CD14-positive monocyte (primary cell): ENCODE measurements around the gene FAHD2A. TPM values are rescaled to one million over a fixed set of nuclear protein-coding genes. Genes with fewer than 3 reads are reported as not detected.
A peak's percentile ranks its signal among the peaks of the same experiment; 100 is the strongest.

Experiments
- DNase-seq, 3 donors: peaks; one replicate each; pipeline ENCODE4 v3.0.0-alpha.2; 2011 to 2022
- H2AFZ ChIP-seq: 2 replicates; pipeline ENCODE4 v1.6.0; 2012; ENCODE audit warnings: mild to moderate bottlenecking, low read depth, low read length, inconsistent platforms; ENCODE audit not compliant: insufficient read depth, poor library complexity, severe bottlenecking
- H3K27ac ChIP-seq, 2 donors: 1 replicate in 1 of 2; 2 replicates in 1 of 2; pipeline ENCODE4 v1.5.1; 2012 to 2013; ENCODE audit warnings: low read length in 2 of 2, control low read depth in 1 of 2, inconsistent platforms in 1 of 2, low read depth in 1 of 2, mild to moderate bottlenecking in 1 of 2
- H3K27me3 ChIP-seq, 2 donors: one replicate each; pipeline versions ENCODE4 v1.6.0 to v1.6.1; 2011 to 2013; ENCODE audit warnings: low read length in 2 of 2; ENCODE audit not compliant: control insufficient read depth in 2 of 2, insufficient read depth in 2 of 2
- H3K36me3 ChIP-seq, 2 donors: replicated peaks in 1 of 2; 1 replicate in 1 of 2; 2 replicates in 1 of 2; pipeline versions ENCODE4 v1.5.1 to v1.6.1; 2012 to 2013; ENCODE audit warnings: low read length in 2 of 2, control low read depth in 1 of 2, inconsistent platforms in 1 of 2, mild to moderate bottlenecking in 1 of 2; ENCODE audit not compliant: insufficient read depth in 2 of 2, control insufficient read depth in 1 of 2
- H3K4me1 ChIP-seq, 2 donors: 1 replicate in 1 of 2; 2 replicates in 1 of 2; pipeline versions ENCODE4 v1.5.1 to v1.6.1; 2012 to 2013; ENCODE audit warnings: low read length in 2 of 2, control low read depth in 1 of 2, inconsistent platforms in 1 of 2, mild to moderate bottlenecking in 1 of 2, moderate library complexity in 1 of 2; ENCODE audit not compliant: insufficient read depth in 2 of 2, control insufficient read depth in 1 of 2
- H3K4me2 ChIP-seq: replicated peaks from 2 replicates; pipeline ENCODE3; 2012; ENCODE audit warnings: low read length, moderate library complexity, mild to moderate bottlenecking; ENCODE audit not compliant: poor library complexity, severe bottlenecking; ENCODE audit errors: extremely low read depth
- H3K4me3 ChIP-seq, 3 experiments: fragments of 200-600 bp in 1 of 3; sonication (generic) in 1 of 3; replicated peaks in 1 of 3; 1 replicate in 2 of 3; 2 replicates in 1 of 3; pipeline ENCODE4 v1.5.1; 2011 to 2013; ENCODE audit warnings: low read length in 3 of 3, mild to moderate bottlenecking in 3 of 3, control low read depth in 2 of 3, low read depth in 2 of 3, inconsistent platforms in 1 of 3, moderate library complexity in 1 of 3
- H3K79me2 ChIP-seq: 2 replicates; pipeline ENCODE4 v1.6.0; 2012; ENCODE audit warnings: mild to moderate bottlenecking, control low read depth, inconsistent platforms, low read length, moderate library complexity; ENCODE audit not compliant: insufficient read depth
- H3K9ac ChIP-seq: 2 replicates; pipeline ENCODE4 v1.6.0; 2017; ENCODE audit warnings: low read length, mild to moderate bottlenecking; ENCODE audit not compliant: insufficient read depth, poor library complexity, severe bottlenecking
- H3K9me3 ChIP-seq, 2 donors: replicated peaks in 1 of 2; 1 replicate in 1 of 2; 2 replicates in 1 of 2; pipeline versions ENCODE4 v1.5.1 to v1.6.1; 2012 to 2013; ENCODE audit warnings: low read length in 2 of 2, control low read depth in 1 of 2; ENCODE audit not compliant: control insufficient read depth in 1 of 2, insufficient read depth in 1 of 2
- H4K20me1 ChIP-seq: 2 replicates; pipeline ENCODE4 v1.6.0; 2012; ENCODE audit warnings: mild to moderate bottlenecking, low read length, control low read depth, moderate library complexity; ENCODE audit not compliant: insufficient read depth
- H3K27ac Mint-ChIP-seq, 7 donors: one replicate each; pipeline ENCODE4 v1.8.0; 2020; ENCODE audit warnings: mild to moderate bottlenecking in 7 of 7, mixed read lengths in 7 of 7, moderate library complexity in 6 of 7, inconsistent platforms in 2 of 7
- H3K27me3 Mint-ChIP-seq, 3 donors: one replicate each; pipeline ENCODE4 v1.8.0; 2021 to 2022; ENCODE audit warnings: low read depth in 3 of 3, mild to moderate bottlenecking in 3 of 3, mixed read lengths in 3 of 3, moderate library complexity in 3 of 3, inconsistent platforms in 1 of 3
- H3K36me3 Mint-ChIP-seq, 2 donors: one replicate each; pipeline ENCODE4 v1.8.0; 2020; ENCODE audit warnings: mixed read lengths in 2 of 2, inconsistent platforms in 1 of 2, mild to moderate bottlenecking in 1 of 2
- H3K4me1 Mint-ChIP-seq: one replicate; pipeline ENCODE4 v1.8.0; 2020; ENCODE audit warnings: mild to moderate bottlenecking, mixed read lengths
- H3K4me3 Mint-ChIP-seq, 2 donors: one replicate each; pipeline ENCODE4 v1.8.0; 2020; ENCODE audit warnings: mild to moderate bottlenecking in 2 of 2, mixed read lengths in 2 of 2, moderate library complexity in 1 of 2
- H3K9me3 Mint-ChIP-seq, 7 donors: one replicate each; pipeline ENCODE4 v1.8.0; 2020 to 2022; ENCODE audit warnings: mixed read lengths in 7 of 7, mild to moderate bottlenecking in 6 of 7, moderate library complexity in 6 of 7, inconsistent platforms in 2 of 7
- WGBS: methylation state at CpG from one replicate; pipeline ENCODE4 v1.1.5; 2013; ENCODE audit warnings: missing lambda C conversion rate; ENCODE audit not compliant: insufficient coverage; 5-methylcytosine and 5-hydroxymethylcytosine counted together
- intact Hi-C, 2 donors: fragments of 100-400 bp; cut with micrococcal nuclease; formaldehyde crosslinking; loops; one replicate each; pipeline versions ENCODE4 v1.15.0 to v1.15.1; 2023
- polyA plus RNA-seq, 3 donors: library from polyadenylated mRNA; depleted of rRNA in 1 of 3; unstranded in 2 of 3; stranded (reverse) in 1 of 3; fragments of 300-500 nt in 2 of 3; fragments of >200 nt in 1 of 3; fragmentation: Illumina TruSeq in 2 of 3; gene quantifications; 1 replicate in 2 of 3; 2 replicates in 1 of 3; pipeline ENCODE4 v1.2.3, GENCODE V29; 2012 to 2021
- TF ChIP-seq, protein P1 (sequence below): fragments of 200-600 bp; IDR thresholded peaks from one replicate; pipeline ENCODE4 v1.8.0; 2022; ENCODE audit warnings: antibody characterized with exemption, mild to moderate bottlenecking

The FAHD2A gene
- polyA plus RNA-seq, 3 donors, result 9.7 to 17.1 (median 10.5) TPM

- DNase-seq, result no peak
- Histone ChIP-seq H4K20me1 (no peaks in the 10 kb centered on the region), H3K4me1 (no peaks in the 10 kb centered on the region), H3K79me2 (no peaks in the 10 kb centered on the region), H3K27me3 (no peaks in the 10 kb centered on the region), H3K9ac (no peak overlapping the region), H3K4me2 (no peak overlapping the region), H3K27ac (no peak overlapping the region), H2AFZ (no peak overlapping the region), H3K4me3 (no peak overlapping the region), H3K36me3 (no peaks in the 10 kb centered on the region), H3K9me3 (peaks cover 0 to 5% of the 10 kb centered on the region in 2 donors)
- Mint-ChIP-seq H3K27me3 (peaks cover 3 to 13% (median 5%) of the 10 kb centered on the region in 3 donors), H3K4me3 (no peak overlapping the region), H3K4me1 (no peaks in the 10 kb centered on the region), H3K36me3 (no peaks in the 10 kb centered on the region), H3K9me3 (peaks cover 0 to 7% (median 0%) of the 10 kb centered on the region in 7 donors), H3K27ac (no peak overlapping the region)
- intact Hi-C loops, result no loop called here
- 96% methylated on average over 4 of the region's 9 CpGs for WGBS
- TF ChIP-seq, protein P1, sequence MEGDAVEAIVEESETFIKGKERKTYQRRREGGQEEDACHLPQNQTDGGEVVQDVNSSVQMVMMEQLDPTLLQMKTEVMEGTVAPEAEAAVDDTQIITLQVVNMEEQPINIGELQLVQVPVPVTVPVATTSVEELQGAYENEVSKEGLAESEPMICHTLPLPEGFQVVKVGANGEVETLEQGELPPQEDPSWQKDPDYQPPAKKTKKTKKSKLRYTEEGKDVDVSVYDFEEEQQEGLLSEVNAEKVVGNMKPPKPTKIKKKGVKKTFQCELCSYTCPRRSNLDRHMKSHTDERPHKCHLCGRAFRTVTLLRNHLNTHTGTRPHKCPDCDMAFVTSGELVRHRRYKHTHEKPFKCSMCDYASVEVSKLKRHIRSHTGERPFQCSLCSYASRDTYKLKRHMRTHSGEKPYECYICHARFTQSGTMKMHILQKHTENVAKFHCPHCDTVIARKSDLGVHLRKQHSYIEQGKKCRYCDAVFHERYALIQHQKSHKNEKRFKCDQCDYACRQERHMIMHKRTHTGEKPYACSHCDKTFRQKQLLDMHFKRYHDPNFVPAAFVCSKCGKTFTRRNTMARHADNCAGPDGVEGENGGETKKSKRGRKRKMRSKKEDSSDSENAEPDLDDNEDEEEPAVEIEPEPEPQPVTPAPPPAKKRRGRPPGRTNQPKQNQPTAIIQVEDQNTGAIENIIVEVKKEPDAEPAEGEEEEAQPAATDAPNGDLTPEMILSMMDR, result no peak
These were observed 41.1 kb upstream of the FAHD2A start for GRCh38 chr2:95361216-95361980.

- intact Hi-C loops, result no loop called here
- H3K9ac ChIP-seq, result no peak overlapping the region
- Mint-ChIP-seq H3K4me1 (no peaks in the 10 kb centered on the region), H3K27ac (peak overlapping the region in 1 of 7 donors; percentile 41), H3K4me3 (no peak overlapping the region), H3K27me3 (peaks cover 3 to 13% (median 5%) of the 10 kb centered on the region in 3 donors), H3K9me3 (peaks cover 0 to 4% (median 0%) of the 10 kb centered on the region in 7 donors), H3K36me3 (no peaks in the 10 kb centered on the region)
- no peaks in the 10 kb centered on the region for H3K79me2 ChIP-seq
- H2AFZ ChIP-seq, result no peak overlapping the region
- no peak overlapping the region for H3K27ac ChIP-seq
- H3K4me2 ChIP-seq, result no peak overlapping the region
- no peaks in the 10 kb centered on the region for H3K4me1 ChIP-seq
- H3K4me3 ChIP-seq, result no peak overlapping the region
- no peaks in the 10 kb centered on the region for H3K36me3 ChIP-seq
- no peaks in the 10 kb centered on the region for H3K27me3 ChIP-seq
- 94% methylated on average over 7 of the region's 9 CpGs for WGBS
- no peaks in the 10 kb centered on the region for H4K20me1 ChIP-seq
- DNase-seq, result no peak
- TF ChIP-seq, protein P1, result no peak
- no peaks in the 10 kb centered on the region for H3K9me3 ChIP-seq
These were observed 40.0 kb upstream of the FAHD2A start for GRCh38 chr2:95362486-95362885.
